Ishikawa (cell line): Measurements from ENCODE around the gene RPS24.

Experiments used
- CEBPB ChIP-seq: IDR thresholded peaks from 2 replicates; pipeline ENCODE4 v1.6.1; 2012
- CREB1 ChIP-seq: IDR thresholded peaks from 2 replicates; pipeline ENCODE4 v1.6.1; 2012; ENCODE audit warnings: low read depth
- EGR1 ChIP-seq: IDR thresholded peaks from 2 replicates; pipeline ENCODE4 v1.6.1; 2012
- EP300 ChIP-seq: IDR thresholded peaks from 2 replicates; pipeline ENCODE4 v1.6.1; 2012; ENCODE audit warnings: borderline replicate concordance
- FOXM1 ChIP-seq: IDR thresholded peaks from 2 replicates; pipeline ENCODE4 v1.6.1; 2012; ENCODE audit warnings: low read depth, borderline replicate concordance
- MAX ChIP-seq: IDR thresholded peaks from 2 replicates; pipeline ENCODE4 v1.6.1; 2012
- NFIC ChIP-seq: IDR thresholded peaks from 2 replicates; pipeline ENCODE4 v1.6.1; 2012
- RAD21 ChIP-seq: IDR thresholded peaks from 2 replicates; pipeline ENCODE4 v1.6.1; 2012; ENCODE audit warnings: low read depth
- TAF1 ChIP-seq: IDR thresholded peaks from 2 replicates; pipeline ENCODE4 v1.6.1; 2012; ENCODE audit warnings: low read depth, mild to moderate bottlenecking
- TCF12 ChIP-seq: IDR thresholded peaks from 2 replicates; pipeline ENCODE4 v1.6.1; 2012; ENCODE audit warnings: low read depth
- TEAD4 ChIP-seq: IDR thresholded peaks from 2 replicates; pipeline ENCODE4 v1.6.1; 2012
- YY1 ChIP-seq: IDR thresholded peaks from 2 replicates; pipeline ENCODE4 v1.6.1; 2012; ENCODE audit warnings: low read depth
- ZBTB7A ChIP-seq: IDR thresholded peaks from 2 replicates; pipeline ENCODE4 v1.6.1; 2012; ENCODE audit warnings: low read depth
- TF ChIP-seq, protein P1 (sequence below): IDR thresholded peaks from 2 replicates; pipeline ENCODE4 v1.6.1; 2012
- TF ChIP-seq, protein P2 (sequence below): IDR thresholded peaks from 2 replicates; pipeline ENCODE4 v1.6.1; 2012; ENCODE audit warnings: low read depth, mild to moderate bottlenecking

RPS24 gene

DNA sequence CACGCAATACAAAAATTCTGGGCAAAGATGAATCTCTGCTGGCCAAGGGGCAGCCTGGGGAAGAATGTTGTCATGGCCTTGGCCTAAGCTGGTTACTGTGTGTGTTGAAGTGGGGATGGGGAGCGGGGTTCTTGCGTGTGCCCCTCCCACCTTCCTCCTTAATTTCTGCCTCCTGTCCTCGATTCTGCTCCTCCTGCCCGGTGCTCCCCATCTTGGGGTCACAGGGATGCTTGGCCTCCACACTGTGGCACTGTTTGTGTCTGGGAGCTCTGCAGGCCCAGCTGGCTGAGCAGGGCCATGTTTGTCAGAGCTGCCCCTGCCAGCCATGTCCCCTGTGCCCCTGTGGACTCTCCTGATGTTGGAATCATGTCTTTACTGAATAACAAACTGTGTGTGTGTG, 37.1 kb downstream of the RPS24 start:
- TF ChIP-seq CEBPB (no peak), ZBTB7A (no peak), RAD21 (no peak), YY1 (no peak)
- TF ChIP-seq, protein P1, sequence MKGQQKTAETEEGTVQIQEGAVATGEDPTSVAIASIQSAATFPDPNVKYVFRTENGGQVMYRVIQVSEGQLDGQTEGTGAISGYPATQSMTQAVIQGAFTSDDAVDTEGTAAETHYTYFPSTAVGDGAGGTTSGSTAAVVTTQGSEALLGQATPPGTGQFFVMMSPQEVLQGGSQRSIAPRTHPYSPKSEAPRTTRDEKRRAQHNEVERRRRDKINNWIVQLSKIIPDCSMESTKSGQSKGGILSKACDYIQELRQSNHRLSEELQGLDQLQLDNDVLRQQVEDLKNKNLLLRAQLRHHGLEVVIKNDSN: no peak

DNA sequence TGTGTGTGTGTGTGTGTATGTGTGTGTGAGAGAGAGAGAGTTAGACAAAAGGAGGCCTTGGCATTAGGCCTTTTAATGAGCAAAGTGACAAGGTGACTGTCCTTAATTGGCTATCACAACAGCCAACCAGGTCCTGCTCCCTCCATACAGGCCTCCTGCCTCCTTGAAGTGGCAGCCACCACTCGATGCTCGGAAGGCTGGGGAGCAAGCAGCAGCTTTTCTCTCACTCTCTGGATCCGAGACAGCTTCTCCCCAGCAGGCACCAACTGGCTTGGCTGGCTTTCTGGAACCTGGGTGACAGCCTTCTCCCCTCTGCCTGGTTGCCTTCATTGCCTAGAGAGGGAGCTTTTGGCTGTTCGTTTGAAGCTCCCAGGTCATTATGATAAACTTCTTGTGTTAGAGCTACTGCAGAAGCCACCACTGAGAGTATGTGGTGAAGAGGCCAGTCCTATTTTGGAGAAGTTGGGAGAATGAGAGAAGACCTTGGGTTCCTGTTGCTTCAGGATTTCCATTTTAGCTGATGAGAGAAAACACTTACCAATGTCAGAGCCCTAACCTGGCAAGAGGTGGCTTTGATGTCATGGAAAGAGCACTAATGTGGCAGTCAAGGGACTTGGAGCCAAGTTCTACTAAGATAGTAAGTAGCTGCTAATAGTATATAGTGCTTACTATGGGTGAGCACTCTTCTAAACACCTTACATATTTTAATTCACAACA, 37.6 kb downstream of the RPS24 start:
- TF ChIP-seq TCF12: no peak
- no peak for TF ChIP-seq FOXM1
- TF ChIP-seq EP300: no peak
- no peak for TF ChIP-seq TAF1
- no peak for TF ChIP-seq TEAD4
- TF ChIP-seq YY1: no peak
- no peak for TF ChIP-seq NFIC

- TF ChIP-seq TAF1 (no peak), MAX (no peak), CEBPB (no peak), TEAD4 (no peak), EGR1 (no peak), CREB1 (no peak), FOXM1 (no peak), RAD21 (no peak), EP300 (no peak), ZBTB7A (no peak), YY1 (no peak), TCF12 (no peak), NFIC (no peak)
- TF ChIP-seq, protein P1: no peak
- TF ChIP-seq, protein P2, sequence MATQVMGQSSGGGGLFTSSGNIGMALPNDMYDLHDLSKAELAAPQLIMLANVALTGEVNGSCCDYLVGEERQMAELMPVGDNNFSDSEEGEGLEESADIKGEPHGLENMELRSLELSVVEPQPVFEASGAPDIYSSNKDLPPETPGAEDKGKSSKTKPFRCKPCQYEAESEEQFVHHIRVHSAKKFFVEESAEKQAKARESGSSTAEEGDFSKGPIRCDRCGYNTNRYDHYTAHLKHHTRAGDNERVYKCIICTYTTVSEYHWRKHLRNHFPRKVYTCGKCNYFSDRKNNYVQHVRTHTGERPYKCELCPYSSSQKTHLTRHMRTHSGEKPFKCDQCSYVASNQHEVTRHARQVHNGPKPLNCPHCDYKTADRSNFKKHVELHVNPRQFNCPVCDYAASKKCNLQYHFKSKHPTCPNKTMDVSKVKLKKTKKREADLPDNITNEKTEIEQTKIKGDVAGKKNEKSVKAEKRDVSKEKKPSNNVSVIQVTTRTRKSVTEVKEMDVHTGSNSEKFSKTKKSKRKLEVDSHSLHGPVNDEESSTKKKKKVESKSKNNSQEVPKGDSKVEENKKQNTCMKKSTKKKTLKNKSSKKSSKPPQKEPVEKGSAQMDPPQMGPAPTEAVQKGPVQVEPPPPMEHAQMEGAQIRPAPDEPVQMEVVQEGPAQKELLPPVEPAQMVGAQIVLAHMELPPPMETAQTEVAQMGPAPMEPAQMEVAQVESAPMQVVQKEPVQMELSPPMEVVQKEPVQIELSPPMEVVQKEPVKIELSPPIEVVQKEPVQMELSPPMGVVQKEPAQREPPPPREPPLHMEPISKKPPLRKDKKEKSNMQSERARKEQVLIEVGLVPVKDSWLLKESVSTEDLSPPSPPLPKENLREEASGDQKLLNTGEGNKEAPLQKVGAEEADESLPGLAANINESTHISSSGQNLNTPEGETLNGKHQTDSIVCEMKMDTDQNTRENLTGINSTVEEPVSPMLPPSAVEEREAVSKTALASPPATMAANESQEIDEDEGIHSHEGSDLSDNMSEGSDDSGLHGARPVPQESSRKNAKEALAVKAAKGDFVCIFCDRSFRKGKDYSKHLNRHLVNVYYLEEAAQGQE: no peak
Observed at GRCh38 chr10:78071857-78072179, 38.2 kb downstream of the RPS24 start.

- no peak for TF ChIP-seq EGR1
Observed at GRCh38 chr10:78072504-78072903, 38.8 kb downstream of the RPS24 start.

- TF ChIP-seq, protein P2: no peak
- TF ChIP-seq NFIC: no peak
- no peak for TF ChIP-seq FOXM1
- TF ChIP-seq MAX: no peak
- TF ChIP-seq TAF1: no peak
- TF ChIP-seq, protein P1: no peak
- TF ChIP-seq TCF12: no peak
- TF ChIP-seq EGR1: no peak
- no peak for TF ChIP-seq CREB1
- no peak for TF ChIP-seq CEBPB
- no peak for TF ChIP-seq EP300
- TF ChIP-seq TEAD4: no peak
- no peak for TF ChIP-seq ZBTB7A
- TF ChIP-seq YY1: no peak
- TF ChIP-seq RAD21: no peak
Observed at GRCh38 chr10:78078539-78079330, 45.1 kb downstream of the RPS24 start.

DNA sequence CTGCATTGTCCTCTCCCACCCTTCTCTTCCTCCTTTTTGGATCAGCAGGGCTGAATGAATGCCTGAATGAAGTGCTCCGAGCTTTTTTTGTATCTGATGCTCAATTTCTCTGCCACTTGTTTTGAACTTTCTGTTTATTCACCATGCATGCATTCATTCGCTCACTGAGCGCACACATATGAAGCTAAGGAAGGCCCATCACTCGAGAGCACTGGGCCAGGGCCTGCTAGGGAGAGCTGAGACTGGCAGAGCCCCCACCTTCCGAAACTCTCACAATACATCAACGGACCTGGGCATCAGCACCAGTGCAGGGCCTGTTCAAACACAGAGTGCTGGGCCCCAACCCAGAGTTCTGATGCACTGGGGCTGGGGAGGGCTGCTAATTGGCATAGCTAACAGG, 45.7 kb downstream of the RPS24 start:
- TF ChIP-seq MAX: no peak
- TF ChIP-seq RAD21: no peak
- TF ChIP-seq TEAD4: no peak
- no peak for TF ChIP-seq CEBPB
- no peak for TF ChIP-seq FOXM1
- TF ChIP-seq, protein P2: no peak
- TF ChIP-seq, protein P1: no peak
- no peak for TF ChIP-seq TAF1
- no peak for TF ChIP-seq EP300
